Keratinocyte (primary cell): ENCODE measurements around the gene PDE6A. TPM values are rescaled to one million over a fixed set of nuclear protein-coding genes. Genes with fewer than 3 reads are reported as not detected.

Experiments
- DNase-seq: peaks from one replicate; pipeline ENCODE4 v3.0.0-alpha.2; 2011; ENCODE audit warnings: low read depth, missing footprints, low spot score
- FAIRE-seq: peaks from 2 replicates; lab custom pipeline; 2011; peaks lifted over from hg19 to GRCh38; lab: Jason Lieb, UNC
- H2AFZ ChIP-seq: 2 replicates; pipeline ENCODE4 v1.6.0; 2012; ENCODE audit warnings: low read length, control low read depth, inconsistent platforms; ENCODE audit not compliant: control insufficient read depth
- H3K27ac ChIP-seq: 2 replicates; pipeline ENCODE4 v1.5.1; 2011; ENCODE audit warnings: low read length; ENCODE audit not compliant: control insufficient read depth, insufficient read depth
- H3K27me3 ChIP-seq: 3 replicates; pipeline ENCODE4 v1.6.0; 2011; ENCODE audit warnings: low read length; ENCODE audit not compliant: control insufficient read depth, insufficient read depth; ENCODE audit errors: extremely low read depth
- H3K36me3 ChIP-seq, 2 experiments: 2 replicates in 1 of 2; 3 replicates in 1 of 2; pipeline ENCODE4 v1.5.1; 2011; ENCODE audit warnings: low read length in 2 of 2, mild to moderate bottlenecking in 1 of 2; ENCODE audit not compliant: control insufficient read depth in 2 of 2, insufficient read depth in 2 of 2; ENCODE audit errors: extremely low read depth in 1 of 2
- H3K4me1 ChIP-seq: 3 replicates; pipeline ENCODE4 v1.5.1; 2011; ENCODE audit warnings: low read length; ENCODE audit not compliant: control insufficient read depth, insufficient read depth; ENCODE audit errors: extremely low read depth
- H3K4me2 ChIP-seq: 3 replicates; pipeline ENCODE4 v1.6.0; 2011; ENCODE audit warnings: low read depth, low read length; ENCODE audit not compliant: control insufficient read depth, insufficient read depth; ENCODE audit errors: extremely low read depth
- H3K4me3 ChIP-seq, 3 experiments: fragments of 200-600 bp in 1 of 3; sonication (generic) in 1 of 3; 2 replicates in 2 of 3; 3 replicates in 1 of 3; pipeline ENCODE4 v1.5.1; 2011 to 2016; ENCODE audit warnings: low read length in 3 of 3, mild to moderate bottlenecking in 3 of 3, control low read depth in 2 of 3, inconsistent platforms in 1 of 3, low read depth in 1 of 3, mixed read lengths in 1 of 3, mixed run types in 1 of 3, moderate library complexity in 1 of 3; ENCODE audit not compliant: control insufficient read depth in 2 of 3, insufficient read depth in 2 of 3; ENCODE audit errors: extremely low read depth in 1 of 3
- H3K79me2 ChIP-seq: 2 replicates; pipeline ENCODE4 v1.6.0; 2012; ENCODE audit warnings: low read length; ENCODE audit not compliant: control insufficient read depth, insufficient read depth
- H3K9ac ChIP-seq: 3 replicates; pipeline ENCODE4 v1.6.0; 2011; ENCODE audit warnings: low read length; ENCODE audit not compliant: control insufficient read depth, insufficient read depth; ENCODE audit errors: extremely low read depth
- H3K9me1 ChIP-seq: 3 replicates; pipeline ENCODE4 v1.6.0; 2011; ENCODE audit warnings: low read length; ENCODE audit not compliant: control insufficient read depth, insufficient read depth; ENCODE audit errors: extremely low read depth
- H3K9me3 ChIP-seq: 2 replicates; pipeline ENCODE4 v1.5.1; 2012; ENCODE audit warnings: low read depth, low read length; ENCODE audit not compliant: control insufficient read depth
- H4K20me1 ChIP-seq: 3 replicates; pipeline ENCODE4 v1.6.0; 2011; ENCODE audit warnings: low read length; ENCODE audit not compliant: control insufficient read depth, insufficient read depth; ENCODE audit errors: extremely low read depth
- CTCF ChIP-seq, 3 experiments: IDR thresholded peaks in 1 of 3; conservative IDR thresholded peaks in 1 of 3; optimal IDR thresholded peaks in 1 of 3; 2 replicates in 2 of 3; 3 replicates in 1 of 3; pipeline versions ENCODE3 to v1.5.1; 2011; ENCODE audit warnings: low read length in 3 of 3, mild to moderate bottlenecking in 3 of 3, moderate library complexity in 2 of 3, control low read depth in 1 of 3, inconsistent platforms in 1 of 3; ENCODE audit not compliant: insufficient read depth in 2 of 3; ENCODE audit errors: extremely low read depth in 1 of 3
- EZH2 ChIP-seq: IDR thresholded peaks from one replicate; pipeline ENCODE4 v1.6.1; 2012; ENCODE audit warnings: inconsistent platforms, mild to moderate bottlenecking, low read length, moderate library complexity
- dilution Hi-C: fragments of 300-500 bp; cut with MboI; formaldehyde crosslinking; loops from one replicate; pipeline ENCODE4 v1.7.0; 2020; ENCODE audit warnings: low sequenced_read_pairs; ENCODE audit not compliant: extremely low pct_ligation_motif_present
- polyA plus RNA-seq, 5 experiments: library from polyadenylated mRNA; depleted of rRNA in 3 of 5; stranded (reverse) in 3 of 5; stranded (forward) in 1 of 5; unstranded in 1 of 5; fragments of >200 nt; gene quantifications; 1 replicate in 1 of 5; 2 replicates in 3 of 5; 3 replicates in 1 of 5; pipeline versions ENCODE4 v1.2.1 to v1.2.3, GENCODE V29; 2011 to 2012; ENCODE audit warnings: missing spikeins in 2 of 5, low read depth in 1 of 5, low replicate concordance in 1 of 5

The PDE6A gene
- polyA plus RNA-seq, 1 donor (not counting 4 experiments of a cell fraction or from before 2014, with no cell fraction given) = 0.03 TPM

DNA sequence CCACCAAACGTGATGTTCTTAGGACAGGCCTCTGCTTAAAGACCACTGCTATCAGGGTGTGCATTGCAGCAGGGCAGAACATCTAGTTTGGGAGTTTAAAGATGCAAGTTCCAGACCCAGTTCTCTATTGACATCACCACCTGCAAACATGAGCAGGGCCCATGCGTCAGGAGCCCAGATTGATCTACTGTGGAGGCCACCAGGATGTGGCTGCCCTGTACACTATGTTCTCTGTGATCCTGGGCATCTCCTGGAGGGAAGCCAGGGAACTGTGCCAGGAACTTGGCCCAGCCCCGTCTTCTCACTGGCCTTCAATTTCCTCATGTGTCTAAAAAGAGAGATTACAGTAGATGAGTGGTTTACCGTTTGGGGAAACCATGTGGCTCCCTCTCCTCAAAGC lies 87.1 kb downstream of the PDE6A start:
- dilution Hi-C loops = loop anchor here (25.0 kb wide), 1 partner anchor 105 kb away; the partner anchor contains the start of gene SLC26A2
- Histone ChIP-seq H3K9me3 (no peaks in the 10 kb centered on the region), H3K27ac (no peak overlapping the region)

DNA sequence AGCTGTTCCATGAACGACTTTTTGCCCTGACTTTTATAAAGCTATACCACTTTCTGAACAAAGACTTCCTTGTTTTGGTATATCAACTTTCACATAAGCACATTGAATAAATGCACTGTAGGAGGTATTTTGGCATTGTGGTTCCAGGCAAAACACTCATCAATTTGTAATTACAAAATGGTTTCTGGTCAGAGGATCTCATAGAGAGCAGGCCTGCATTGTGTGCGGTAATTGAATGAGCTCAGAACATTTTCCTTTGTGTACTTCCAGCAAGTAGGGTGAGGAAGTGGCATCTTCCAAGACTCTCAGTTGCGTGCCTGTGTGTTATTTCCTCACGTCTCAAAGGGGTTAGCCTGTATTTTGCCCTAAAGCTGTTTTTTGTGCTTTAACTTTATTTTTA lies 89.2 kb downstream of the PDE6A start:
- Histone ChIP-seq H2AFZ (no peak overlapping the region), H3K27ac (no peak overlapping the region), H3K36me3 (no peaks in the 10 kb centered on the region), H3K9ac (no peak overlapping the region), H3K79me2 (no peaks in the 10 kb centered on the region), H3K4me3 (no peak overlapping the region), H3K9me1 (no peaks in the 10 kb centered on the region), H3K4me1 (peaks cover 2% of the 10 kb centered on the region), H4K20me1 (no peaks in the 10 kb centered on the region), H3K4me2 (no peak overlapping the region), H3K9me3 (no peaks in the 10 kb centered on the region), H3K27me3 (no peaks in the 10 kb centered on the region)
- TF ChIP-seq EZH2 = no peak
- DNase-seq (no peak), FAIRE-seq (no peak)
- dilution Hi-C loops = loop anchor here (25.0 kb wide), 1 partner anchor 107 kb away; the partner anchor contains the start of gene SLC26A2

More for the DNA sequence above, 87.1 kb downstream of the PDE6A start:
- Histone ChIP-seq H3K9ac (no peak overlapping the region), H3K36me3 (no peaks in the 10 kb centered on the region), H3K9me1 (no peaks in the 10 kb centered on the region), H4K20me1 (no peaks in the 10 kb centered on the region), H3K4me1 (peaks cover 2% of the 10 kb centered on the region), H3K27me3 (no peaks in the 10 kb centered on the region), H3K4me2 (no peak overlapping the region), H3K4me3 (no peak overlapping the region), H3K79me2 (no peaks in the 10 kb centered on the region), H2AFZ (no peak overlapping the region)
- TF ChIP-seq EZH2 (no peak), CTCF (optimal IDR thresholded peaks at IDR 0.05 in 1 of 3, IDR thresholded peaks at IDR 0.05 in 1 of 3, conservative IDR thresholded peaks at IDR 0.05 in 1 of 3; ENCODE audit: extremely low read depth in 1 of 3, insufficient read depth in 2 of 3, low read length in 3 of 3) (no peak)
- FAIRE-seq (no peak), DNase-seq (no peak)

DNA sequence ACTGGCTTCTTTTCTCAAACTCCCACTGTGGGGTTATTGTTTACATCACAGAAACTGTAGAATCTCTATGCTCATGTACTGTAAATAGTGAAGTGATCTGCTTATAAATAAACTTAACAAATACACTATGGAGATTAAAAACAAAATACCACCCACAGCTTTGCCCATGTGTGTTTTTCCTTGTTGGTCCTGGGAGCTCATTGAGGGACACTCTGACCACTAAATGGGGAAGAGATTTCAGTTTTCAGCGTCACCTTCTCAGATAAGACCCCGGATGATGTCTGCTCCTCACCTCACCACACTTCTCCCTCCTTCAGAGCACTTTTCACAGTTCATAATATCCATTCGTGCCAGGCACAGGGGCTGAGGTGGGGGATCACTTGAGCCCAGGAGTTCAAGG lies 89.7 kb downstream of the PDE6A start:
- no peak for DNase-seq
- Histone ChIP-seq H3K9ac (no peak overlapping the region), H2AFZ (no peak overlapping the region), H3K9me3 (no peaks in the 10 kb centered on the region), H3K4me1 (no peaks in the 10 kb centered on the region), H3K27me3 (no peaks in the 10 kb centered on the region), H3K79me2 (no peaks in the 10 kb centered on the region), H3K27ac (no peak overlapping the region), H3K36me3 (no peaks in the 10 kb centered on the region), H3K9me1 (no peaks in the 10 kb centered on the region), H3K4me2 (no peak overlapping the region), H3K4me3 (no peak overlapping the region), H4K20me1 (no peaks in the 10 kb centered on the region)
- dilution Hi-C loops = loop anchor here (25.0 kb wide), 1 partner anchor 107 kb away; the partner anchor contains the start of gene SLC26A2
- FAIRE-seq = no peak
- no peak for TF ChIP-seq EZH2
